Measurements from ENCODE around the gene AGPAT4. TPM values are rescaled to one million over a fixed set of nuclear protein-coding genes. Genes with fewer than 3 reads are reported as not detected.

Gene AGPAT4, protein sequence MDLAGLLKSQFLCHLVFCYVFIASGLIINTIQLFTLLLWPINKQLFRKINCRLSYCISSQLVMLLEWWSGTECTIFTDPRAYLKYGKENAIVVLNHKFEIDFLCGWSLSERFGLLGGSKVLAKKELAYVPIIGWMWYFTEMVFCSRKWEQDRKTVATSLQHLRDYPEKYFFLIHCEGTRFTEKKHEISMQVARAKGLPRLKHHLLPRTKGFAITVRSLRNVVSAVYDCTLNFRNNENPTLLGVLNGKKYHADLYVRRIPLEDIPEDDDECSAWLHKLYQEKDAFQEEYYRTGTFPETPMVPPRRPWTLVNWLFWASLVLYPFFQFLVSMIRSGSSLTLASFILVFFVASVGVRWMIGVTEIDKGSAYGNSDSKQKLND
- 3.4 to 5.4 TPM (median 4.7 TPM) in 5 replicates for total RNA-seq (2022; extraction: Qiagen RNA extraction)

DNA sequence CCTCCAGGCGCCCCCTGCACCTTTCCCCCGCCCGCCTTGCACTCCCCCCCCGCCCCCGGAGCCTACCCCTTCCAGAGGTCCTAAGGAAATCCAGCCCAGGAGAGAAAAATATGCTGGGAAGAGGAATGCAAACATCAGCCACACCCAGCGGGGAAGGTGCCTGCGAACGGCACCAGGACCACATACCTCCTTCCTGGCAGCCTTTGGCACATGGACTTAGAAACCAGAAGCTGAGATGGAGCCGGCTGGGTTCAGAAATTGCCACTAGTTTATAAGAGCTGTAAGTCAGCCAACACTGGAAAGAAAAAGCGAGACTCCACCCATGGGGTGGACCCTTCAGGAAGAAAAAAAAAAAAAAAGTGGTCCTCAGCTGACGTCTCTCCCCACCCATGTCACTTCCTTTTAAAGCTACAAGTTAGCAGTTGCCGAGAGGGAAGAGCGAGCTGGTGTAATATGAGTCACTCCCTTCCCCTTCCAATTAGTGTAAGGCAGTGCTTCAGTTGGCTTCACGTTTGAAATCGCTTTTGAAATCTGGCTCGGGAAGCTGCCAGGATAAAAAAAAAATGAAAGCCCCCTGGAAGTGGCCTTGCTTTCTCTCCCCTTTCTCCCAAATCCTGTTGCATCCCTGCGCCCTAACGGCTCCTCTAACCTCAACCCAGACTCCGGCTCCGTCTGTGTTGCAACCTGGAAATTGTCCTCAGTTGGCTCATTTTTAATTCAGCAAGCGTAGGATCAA is at the start of gene AGPAT4:
TSS of gene AGPAT4 (minus strand) at position 310 of the 736 bp plus-strand sequence. CDS start 41,848 bp downstream, outside the sequence.

Measured in A549 treated with dexamethasone at 1 μM for 4 hours (cell line).